HL-60 (cell line): ENCODE data around the gene TNKS1BP1.

Experiments
- DNase-seq, 2 experiments: peaks; one replicate each; pipeline ENCODE4 v3.0.0-alpha.2; 2010 to 2020; ENCODE audit warnings: low read depth in 1 of 2, low spot score in 1 of 2
- H3K27ac ChIP-seq: fragments of 250-450 bp; sonication (Bioruptor Pico); replicated peaks from 2 replicates; pipeline ENCODE4 v1.5.1; 2020; ENCODE audit warnings: mild to moderate bottlenecking, moderate library complexity
- H3K27me3 ChIP-seq: fragments of 250-450 bp; sonication (Bioruptor Pico); 2 replicates; pipeline ENCODE4 v1.5.1; 2021; ENCODE audit warnings: mild to moderate bottlenecking, moderate library complexity; ENCODE audit not compliant: insufficient read depth, poor library complexity, severe bottlenecking
- H3K4me3 ChIP-seq: replicated peaks from 2 replicates; pipeline ENCODE4 v1.5.1; 2011; ENCODE audit warnings: mild to moderate bottlenecking, control low read depth, low read length; ENCODE audit not compliant: insufficient read depth
- GABPA ChIP-seq: IDR thresholded peaks from 2 replicates; pipeline ENCODE4 v1.6.1; 2012; ENCODE audit warnings: low read depth
- POLR2AphosphoS5 ChIP-seq: IDR thresholded peaks from 2 replicates; pipeline ENCODE4 v1.6.1; 2012; ENCODE audit warnings: low read depth
- SPI1 ChIP-seq: IDR thresholded peaks from 2 replicates; pipeline ENCODE4 v1.6.1; 2012; ENCODE audit warnings: low read depth, mild to moderate bottlenecking, borderline replicate concordance
- TF ChIP-seq, protein P1 (sequence below): IDR thresholded peaks from one replicate; pipeline ENCODE4 v1.5.1; 2011; ENCODE audit warnings: low read length, control low read depth, inconsistent platforms; ENCODE audit not compliant: insufficient read depth
- TF ChIP-seq, protein P2 (sequence below): IDR thresholded peaks from 2 replicates; pipeline ENCODE4 v1.6.1; 2012; ENCODE audit warnings: low read depth; ENCODE audit not compliant: insufficient replicate concordance

TNKS1BP1 gene

DNA sequence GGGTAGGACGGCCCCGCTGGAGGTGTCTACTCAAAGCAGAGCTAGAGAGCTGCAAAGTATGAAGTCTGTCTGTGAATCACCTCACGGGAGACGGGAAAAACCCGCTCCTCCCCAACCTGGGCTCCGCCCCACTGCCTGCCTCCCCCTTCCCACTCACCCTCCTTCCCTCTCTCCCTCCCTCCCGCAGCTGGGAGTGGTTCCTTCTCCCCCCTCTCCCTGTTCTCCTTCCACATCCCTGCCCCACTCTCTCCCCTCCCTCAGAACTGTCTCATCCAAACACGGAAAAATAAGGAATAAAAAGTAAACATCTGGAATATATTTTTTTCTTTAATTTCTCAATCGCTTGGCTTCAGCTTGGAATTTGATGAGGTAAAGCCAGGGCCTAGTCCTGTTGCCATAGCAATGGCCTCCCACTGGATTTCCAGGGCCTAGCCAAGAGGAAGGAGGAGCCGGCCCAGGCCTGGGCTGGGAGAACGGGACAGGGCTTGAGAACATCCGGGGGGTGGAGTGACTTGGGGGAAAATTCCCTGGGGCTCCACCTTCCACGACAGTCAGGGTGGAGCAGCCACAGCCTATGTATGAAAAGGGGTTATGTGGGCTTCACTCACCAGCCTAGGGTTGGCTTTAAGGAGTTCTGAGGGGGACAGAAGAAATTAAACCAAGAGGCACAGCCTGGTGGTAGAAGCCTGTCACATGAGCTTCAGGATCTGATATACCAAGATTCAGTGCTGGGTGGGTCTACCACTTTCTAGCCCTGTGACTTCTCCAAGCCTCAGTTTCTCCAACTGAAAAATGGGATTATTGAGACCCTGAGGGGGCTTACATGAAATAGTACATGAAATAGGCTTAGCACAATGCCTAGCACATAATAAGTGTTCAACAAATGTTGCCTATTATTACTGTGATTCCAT lies 2.2 kb downstream of the TNKS1BP1 start:
- Histone ChIP-seq H3K27me3 (no peaks in the 10 kb centered on the region), H3K27ac (no peak overlapping the region), H3K4me3 (no peak overlapping the region)
- TF ChIP-seq POLR2AphosphoS5: no peak
- no peak for TF ChIP-seq GABPA
- no peak for TF ChIP-seq SPI1
- no peak for DNase-seq

DNA sequence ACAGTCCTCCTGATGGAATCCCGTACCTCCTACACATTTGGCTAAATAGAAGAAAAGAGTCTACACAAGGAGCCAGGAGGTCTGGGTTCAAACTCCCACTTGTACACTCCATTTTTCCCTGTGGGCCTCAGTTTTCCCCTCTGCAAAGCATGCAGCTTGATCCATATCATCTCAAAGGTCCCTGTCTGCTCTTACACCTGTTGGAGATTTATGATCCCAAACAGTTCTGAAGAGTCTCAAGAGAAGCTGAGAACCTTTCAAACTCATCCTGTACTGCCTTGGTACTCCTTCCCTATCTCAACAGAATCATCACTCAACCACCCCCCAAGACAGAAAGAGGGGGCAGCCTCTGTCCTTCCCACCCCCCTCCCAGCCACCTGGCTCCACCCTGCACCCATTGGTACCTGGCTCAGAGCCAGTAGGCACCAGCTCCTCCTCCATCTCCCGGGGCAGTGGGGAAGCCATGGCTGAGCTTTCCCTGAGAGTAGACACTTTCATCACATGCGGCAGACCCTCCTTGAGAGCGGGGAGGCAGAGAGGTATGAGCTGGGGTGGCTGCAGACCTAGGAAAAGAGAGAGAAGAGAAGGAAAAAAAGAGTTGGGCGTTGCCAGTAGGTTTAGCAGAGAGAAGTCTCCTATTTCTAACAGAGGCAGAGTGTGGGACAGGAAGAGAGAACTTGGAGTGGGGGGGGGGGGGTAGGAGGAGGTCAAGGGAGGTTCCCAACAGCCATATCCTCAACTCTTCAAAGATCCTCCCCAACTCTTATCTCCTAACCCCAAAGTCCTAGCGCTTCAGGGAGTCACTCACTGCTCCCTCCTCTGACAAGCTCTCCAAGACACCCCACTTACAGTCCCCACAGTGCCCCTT lies 3.1 kb downstream of the TNKS1BP1 start:
- no peak for DNase-seq
- Histone ChIP-seq H3K4me3 (no peak overlapping the region), H3K27me3 (no peaks in the 10 kb centered on the region), H3K27ac (no peak overlapping the region)
- TF ChIP-seq, protein P1, sequence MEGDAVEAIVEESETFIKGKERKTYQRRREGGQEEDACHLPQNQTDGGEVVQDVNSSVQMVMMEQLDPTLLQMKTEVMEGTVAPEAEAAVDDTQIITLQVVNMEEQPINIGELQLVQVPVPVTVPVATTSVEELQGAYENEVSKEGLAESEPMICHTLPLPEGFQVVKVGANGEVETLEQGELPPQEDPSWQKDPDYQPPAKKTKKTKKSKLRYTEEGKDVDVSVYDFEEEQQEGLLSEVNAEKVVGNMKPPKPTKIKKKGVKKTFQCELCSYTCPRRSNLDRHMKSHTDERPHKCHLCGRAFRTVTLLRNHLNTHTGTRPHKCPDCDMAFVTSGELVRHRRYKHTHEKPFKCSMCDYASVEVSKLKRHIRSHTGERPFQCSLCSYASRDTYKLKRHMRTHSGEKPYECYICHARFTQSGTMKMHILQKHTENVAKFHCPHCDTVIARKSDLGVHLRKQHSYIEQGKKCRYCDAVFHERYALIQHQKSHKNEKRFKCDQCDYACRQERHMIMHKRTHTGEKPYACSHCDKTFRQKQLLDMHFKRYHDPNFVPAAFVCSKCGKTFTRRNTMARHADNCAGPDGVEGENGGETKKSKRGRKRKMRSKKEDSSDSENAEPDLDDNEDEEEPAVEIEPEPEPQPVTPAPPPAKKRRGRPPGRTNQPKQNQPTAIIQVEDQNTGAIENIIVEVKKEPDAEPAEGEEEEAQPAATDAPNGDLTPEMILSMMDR: no peak
- TF ChIP-seq GABPA (no peak), SPI1 (no peak), POLR2AphosphoS5 (no peak)
- TF ChIP-seq, protein P2, sequence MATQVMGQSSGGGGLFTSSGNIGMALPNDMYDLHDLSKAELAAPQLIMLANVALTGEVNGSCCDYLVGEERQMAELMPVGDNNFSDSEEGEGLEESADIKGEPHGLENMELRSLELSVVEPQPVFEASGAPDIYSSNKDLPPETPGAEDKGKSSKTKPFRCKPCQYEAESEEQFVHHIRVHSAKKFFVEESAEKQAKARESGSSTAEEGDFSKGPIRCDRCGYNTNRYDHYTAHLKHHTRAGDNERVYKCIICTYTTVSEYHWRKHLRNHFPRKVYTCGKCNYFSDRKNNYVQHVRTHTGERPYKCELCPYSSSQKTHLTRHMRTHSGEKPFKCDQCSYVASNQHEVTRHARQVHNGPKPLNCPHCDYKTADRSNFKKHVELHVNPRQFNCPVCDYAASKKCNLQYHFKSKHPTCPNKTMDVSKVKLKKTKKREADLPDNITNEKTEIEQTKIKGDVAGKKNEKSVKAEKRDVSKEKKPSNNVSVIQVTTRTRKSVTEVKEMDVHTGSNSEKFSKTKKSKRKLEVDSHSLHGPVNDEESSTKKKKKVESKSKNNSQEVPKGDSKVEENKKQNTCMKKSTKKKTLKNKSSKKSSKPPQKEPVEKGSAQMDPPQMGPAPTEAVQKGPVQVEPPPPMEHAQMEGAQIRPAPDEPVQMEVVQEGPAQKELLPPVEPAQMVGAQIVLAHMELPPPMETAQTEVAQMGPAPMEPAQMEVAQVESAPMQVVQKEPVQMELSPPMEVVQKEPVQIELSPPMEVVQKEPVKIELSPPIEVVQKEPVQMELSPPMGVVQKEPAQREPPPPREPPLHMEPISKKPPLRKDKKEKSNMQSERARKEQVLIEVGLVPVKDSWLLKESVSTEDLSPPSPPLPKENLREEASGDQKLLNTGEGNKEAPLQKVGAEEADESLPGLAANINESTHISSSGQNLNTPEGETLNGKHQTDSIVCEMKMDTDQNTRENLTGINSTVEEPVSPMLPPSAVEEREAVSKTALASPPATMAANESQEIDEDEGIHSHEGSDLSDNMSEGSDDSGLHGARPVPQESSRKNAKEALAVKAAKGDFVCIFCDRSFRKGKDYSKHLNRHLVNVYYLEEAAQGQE: no peak

GRCh38 chr11:57320719-57321387 lies 3.9 kb downstream of the TNKS1BP1 start:
- TF ChIP-seq, protein P2: no peak
- TF ChIP-seq GABPA (no peak), SPI1 (no peak), POLR2AphosphoS5 (no peak)
- TF ChIP-seq, protein P1: no peak
- no peak for DNase-seq
- Histone ChIP-seq H3K27me3 (no peaks in the 10 kb centered on the region), H3K27ac (no peak overlapping the region), H3K4me3 (no peak overlapping the region)
